Testis (tissue), 3 donors: ENCODE data around the gene TTF1. TPM values are rescaled to one million over a fixed set of nuclear protein-coding genes. Genes with fewer than 3 reads are reported as not detected.

Experiments used
- DNase-seq: peaks from one replicate; pipeline ENCODE4 v3.0.0-alpha.2; 2019
- H3K27ac ChIP-seq, 2 donors: fragments of 200-600 bp; sonication (generic); one replicate each; pipeline ENCODE4 v1.5.1; 2019
- H3K27me3 ChIP-seq: fragments of 200-600 bp; sonication (generic); one replicate; pipeline ENCODE4 v1.5.1; 2019
- H3K36me3 ChIP-seq: fragments of 200-600 bp; sonication (generic); one replicate; pipeline ENCODE4 v1.5.1; 2017; ENCODE audit warnings: low read depth; ENCODE audit errors: missing control alignments
- H3K4me1 ChIP-seq: fragments of 200-600 bp; sonication (generic); one replicate; pipeline ENCODE4 v1.5.1; 2019
- H3K4me3 ChIP-seq, 2 donors: fragments of 200-600 bp; sonication (generic); one replicate each; pipeline ENCODE4 v1.5.1; 2017 to 2019
- H3K9me3 ChIP-seq: fragments of 200-600 bp; sonication (generic); one replicate; pipeline ENCODE4 v1.5.1; 2017
- POLR2A ChIP-seq: fragments of 450-650 bp; IDR thresholded peaks from one replicate; pipeline ENCODE4 v1.6.1; 2017; ENCODE audit warnings: antibody characterized with exemption, mild to moderate bottlenecking, moderate library complexity
- whole genome bisulfite sequencing, 2 donors: methylation state at CpG; one replicate each; pipeline ENCODE4 v1.1.5; 2018; 5-methylcytosine and 5-hydroxymethylcytosine counted together
- intact Hi-C: fragments of 100-400 bp; cut with DNase I; formaldehyde crosslinking; loops from one replicate; pipeline ENCODE4 v1.15.1; 2023; ENCODE audit warnings: low total_unique reads
- polyA plus RNA-seq: library from polyadenylated mRNA; stranded (reverse); fragments of 350-450 nt; fragmentation: Illumina TruSeq; extraction: RNeasy Lipid Tissue Mini Kit (QIAGEN cat#74804); gene quantifications from one replicate; pipeline ENCODE4 v1.2.3, GENCODE V29; 2014; ENCODE audit warnings: low read depth, low replicate concordance; ENCODE audit not compliant: insufficient read depth
- small RNA-seq, 2 donors: library from RNA; depleted of rRNA; stranded (forward); fragments of <200 nt; gene quantifications; one replicate each; pipeline ENCODE3, GENCODE V24; 2016
- total RNA-seq, 2 donors: library from RNA; depleted of rRNA; stranded (reverse); fragments of >200 nt; gene quantifications; one replicate each; pipeline ENCODE4 v1.2.3, GENCODE V29; 2016
- TF ChIP-seq, protein P1 (sequence below), 3 experiments: fragments of 450-650 bp in 2 of 3; fragments of 200-600 bp in 1 of 3; sonication (generic) in 1 of 3; IDR thresholded peaks; one replicate each; pipeline ENCODE4 v1.5.1; 2016 to 2019; ENCODE audit warnings: antibody characterized with exemption in 3 of 3, mild to moderate bottlenecking in 2 of 3, moderate library complexity in 1 of 3

TTF1 gene
- total and polyA plus RNA-seq, 3 donors from 2014 or later: 15.4 to 19.4 (median 19.2) TPM

DNA sequence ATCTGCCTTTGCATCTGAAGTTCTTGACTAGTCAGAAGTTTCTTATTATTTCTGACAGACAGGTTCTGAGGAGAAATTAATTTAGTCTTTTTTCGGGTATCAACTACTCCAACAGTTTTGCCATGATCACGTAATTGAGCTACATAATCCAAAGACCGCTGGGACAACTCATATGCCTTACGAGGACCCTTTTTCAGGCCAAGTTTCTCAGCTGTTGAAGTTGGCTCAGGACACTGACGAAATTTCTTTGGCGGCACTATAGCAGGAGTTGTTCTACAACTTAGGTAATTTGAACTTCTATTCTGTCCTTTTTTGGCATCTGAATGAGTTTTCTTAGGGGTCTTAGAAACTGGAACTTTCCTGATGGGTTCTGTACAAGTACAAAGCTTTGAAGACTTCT, 79.1 kb downstream of the TTF1 start:
- H3K27me3 ChIP-seq: no peaks in the 10 kb centered on the region
- TF ChIP-seq, protein P1, sequence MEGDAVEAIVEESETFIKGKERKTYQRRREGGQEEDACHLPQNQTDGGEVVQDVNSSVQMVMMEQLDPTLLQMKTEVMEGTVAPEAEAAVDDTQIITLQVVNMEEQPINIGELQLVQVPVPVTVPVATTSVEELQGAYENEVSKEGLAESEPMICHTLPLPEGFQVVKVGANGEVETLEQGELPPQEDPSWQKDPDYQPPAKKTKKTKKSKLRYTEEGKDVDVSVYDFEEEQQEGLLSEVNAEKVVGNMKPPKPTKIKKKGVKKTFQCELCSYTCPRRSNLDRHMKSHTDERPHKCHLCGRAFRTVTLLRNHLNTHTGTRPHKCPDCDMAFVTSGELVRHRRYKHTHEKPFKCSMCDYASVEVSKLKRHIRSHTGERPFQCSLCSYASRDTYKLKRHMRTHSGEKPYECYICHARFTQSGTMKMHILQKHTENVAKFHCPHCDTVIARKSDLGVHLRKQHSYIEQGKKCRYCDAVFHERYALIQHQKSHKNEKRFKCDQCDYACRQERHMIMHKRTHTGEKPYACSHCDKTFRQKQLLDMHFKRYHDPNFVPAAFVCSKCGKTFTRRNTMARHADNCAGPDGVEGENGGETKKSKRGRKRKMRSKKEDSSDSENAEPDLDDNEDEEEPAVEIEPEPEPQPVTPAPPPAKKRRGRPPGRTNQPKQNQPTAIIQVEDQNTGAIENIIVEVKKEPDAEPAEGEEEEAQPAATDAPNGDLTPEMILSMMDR (IDR thresholded peaks at IDR 0.05): no peak
- TF ChIP-seq POLR2A: no peak
- no peak overlapping the region for H3K27ac ChIP-seq
- WGBS, 2 donors: 97% methylated on average over 6 of the region's 6 CpGs
- H3K4me1 ChIP-seq: no peaks in the 10 kb centered on the region
- peaks cover 5% of the 10 kb centered on the region for H3K36me3 ChIP-seq
- no peak for DNase-seq
- H3K4me3 ChIP-seq: no peak overlapping the region
- intact Hi-C loops: no loop called here
- H3K9me3 ChIP-seq: no peaks in the 10 kb centered on the region

Small RNA genes within 50 kb of the gene (small RNA-seq; reads per million reads assigned to genes)
- gene RNU5D-2P: 0 reads per million in 2 donors

Other genes with a start within 250 kb of the TTF1 start
- 10 to 100 TPM; 23.7 to 29.0 TPM for gene NTNG2, start 244.8 kb downstream of the TTF1 start, total RNA-seq
- gene NTNG2, start 244.8 kb downstream of the TTF1 start, polyA plus RNA-seq: 3.3 TPM
- 100 to 1,000 TPM; 109 to 157 TPM for gene SETX, start 51.9 kb downstream of the TTF1 start, total RNA-seq
- gene SETX, start 51.9 kb downstream of the TTF1 start, polyA plus RNA-seq: 74.1 TPM
- gene CFAP77, start 3.4 kb upstream of the TTF1 start, total RNA-seq: 10 to 100 TPM; 13.6 to 20.9 TPM
- 36.2 TPM for gene CFAP77, start 3.4 kb upstream of the TTF1 start, polyA plus RNA-seq
- gene BARHL1, start 175.8 kb upstream of the TTF1 start, total RNA-seq: under 1 TPM in 1 of 2 donors, not detected in 1; 0.31 TPM
- 0.13 TPM for gene BARHL1, start 175.8 kb upstream of the TTF1 start, polyA plus RNA-seq